NT2/D1 (cell line): ENCODE measurements around the gene ZNF730.

Experiments
- SUZ12 ChIP-seq: IDR thresholded peaks from 2 replicates; pipeline ENCODE4 v1.6.1; 2011; ENCODE audit not compliant: insufficient read length, insufficient read depth; ENCODE audit errors: extremely low read depth
- YY1 ChIP-seq: IDR thresholded peaks from 2 replicates; pipeline ENCODE4 v1.6.1; 2011; ENCODE audit not compliant: insufficient read length, insufficient read depth
- ZNF274 ChIP-seq: IDR thresholded peaks from 2 replicates; pipeline ENCODE4 v1.6.1; 2011; ENCODE audit warnings: mild to moderate bottlenecking, low read depth, low read length

DNA sequence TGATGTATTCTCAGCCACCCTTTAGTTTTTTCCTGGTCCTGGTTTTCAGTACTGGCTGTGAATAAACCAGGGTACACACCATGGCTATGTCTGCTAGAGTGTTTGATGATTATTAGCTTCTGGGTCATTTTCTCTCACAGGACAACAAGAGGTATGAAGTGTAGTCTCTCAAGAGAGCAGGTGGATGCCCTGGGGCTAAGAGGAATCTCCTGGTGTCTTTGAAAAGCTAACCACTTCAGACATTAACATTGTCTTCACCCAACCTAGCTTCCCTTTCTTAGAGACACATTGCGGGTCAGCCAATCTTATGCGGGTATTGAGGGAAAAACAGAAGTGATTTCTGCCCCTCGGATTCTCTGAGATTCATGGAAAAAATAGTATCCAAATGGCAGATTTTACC lies 1.6 kb downstream of the ZNF730 start:
- no peak for TF ChIP-seq ZNF274
- TF ChIP-seq SUZ12: no peak
- TF ChIP-seq YY1: no peak
